HFFc6 (cell line): ENCODE results near the gene TBC1D24. TPM values are rescaled to one million over a fixed set of nuclear protein-coding genes. Genes with fewer than 3 reads are reported as not detected.

Experiments used
- DNase-seq: peaks from one replicate; pipeline ENCODE4 v3.0.0-alpha.2; 2018
- H3K27ac Mint-ChIP-seq: 2 replicates; pipeline ENCODE4 v1.8.0; 2020; ENCODE audit warnings: mild to moderate bottlenecking, mixed read lengths
- H3K27me3 Mint-ChIP-seq: 2 replicates; pipeline ENCODE4 v1.8.0; 2021; ENCODE audit warnings: mild to moderate bottlenecking, moderate library complexity, mixed read lengths; ENCODE audit not compliant: insufficient read depth
- H3K36me3 Mint-ChIP-seq: 2 replicates; pipeline ENCODE4 v1.8.0; 2021; ENCODE audit warnings: low read depth, mixed read lengths
- H3K4me1 Mint-ChIP-seq: 2 replicates; pipeline ENCODE4 v1.8.0; 2020; ENCODE audit warnings: low read depth, mixed read lengths
- H3K4me3 Mint-ChIP-seq: 2 replicates; pipeline ENCODE4 v1.8.0; 2020; ENCODE audit warnings: mild to moderate bottlenecking, moderate library complexity, mixed read lengths
- H3K9me3 Mint-ChIP-seq: 2 replicates; pipeline ENCODE4 v1.8.0; 2020; ENCODE audit warnings: mild to moderate bottlenecking, mixed read lengths
- total RNA-seq, 6 experiments: library from RNA; stranded (reverse); fragmentation: NEBNext Ultra II Directional; extraction: Animal tissue kit (Norgen Biotek cat#: 25700); gene quantifications; 2 replicates in 1 of 6; 3 replicates in 5 of 6; pipeline ENCODE4 v1.2.3, GENCODE V29; 2021
- TF ChIP-seq, protein P1 (sequence below): fragments of 200-600 bp; sonication (generic); IDR thresholded peaks from 2 replicates; pipeline ENCODE4 v1.5.0; 2021; ENCODE audit warnings: antibody characterized with exemption, mild to moderate bottlenecking

The TBC1D24 gene
- total RNA-seq, 6 experiments from 2014 or later, result 15.8 to 30.3 (median 19.0) TPM

DNA sequence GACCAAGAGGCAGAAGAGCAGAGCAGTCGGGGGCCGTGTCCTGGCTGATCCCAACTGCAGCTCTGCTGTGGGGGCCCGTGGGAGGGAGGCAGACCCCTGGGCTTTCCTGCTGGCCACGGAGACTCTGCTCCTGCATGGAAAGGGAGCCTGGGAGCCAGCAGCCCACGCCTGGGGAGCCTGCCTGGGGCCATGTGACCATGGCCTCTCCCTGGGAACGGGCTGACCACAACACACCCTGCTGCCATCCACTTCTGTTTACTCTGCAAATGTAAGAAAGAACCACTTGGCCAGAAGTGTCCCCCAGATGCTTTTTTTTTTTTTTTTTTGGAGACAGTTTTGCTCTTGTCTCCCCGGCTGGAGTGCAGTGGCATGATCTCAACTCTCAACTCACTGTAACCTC lies 17.0 kb upstream of the TBC1D24 start:
- no peak overlapping the region for H3K4me3 Mint-ChIP-seq
- H3K36me3 Mint-ChIP-seq, result peaks cover 6% of the 10 kb centered on the region; the same call in 1 of the 2 replicates

GRCh38 chr16:2458887-2459646 lies 15.9 kb upstream of the TBC1D24 start:
- peak overlapping the region; percentile 88 for H3K4me3 Mint-ChIP-seq
- TF ChIP-seq, protein P1, sequence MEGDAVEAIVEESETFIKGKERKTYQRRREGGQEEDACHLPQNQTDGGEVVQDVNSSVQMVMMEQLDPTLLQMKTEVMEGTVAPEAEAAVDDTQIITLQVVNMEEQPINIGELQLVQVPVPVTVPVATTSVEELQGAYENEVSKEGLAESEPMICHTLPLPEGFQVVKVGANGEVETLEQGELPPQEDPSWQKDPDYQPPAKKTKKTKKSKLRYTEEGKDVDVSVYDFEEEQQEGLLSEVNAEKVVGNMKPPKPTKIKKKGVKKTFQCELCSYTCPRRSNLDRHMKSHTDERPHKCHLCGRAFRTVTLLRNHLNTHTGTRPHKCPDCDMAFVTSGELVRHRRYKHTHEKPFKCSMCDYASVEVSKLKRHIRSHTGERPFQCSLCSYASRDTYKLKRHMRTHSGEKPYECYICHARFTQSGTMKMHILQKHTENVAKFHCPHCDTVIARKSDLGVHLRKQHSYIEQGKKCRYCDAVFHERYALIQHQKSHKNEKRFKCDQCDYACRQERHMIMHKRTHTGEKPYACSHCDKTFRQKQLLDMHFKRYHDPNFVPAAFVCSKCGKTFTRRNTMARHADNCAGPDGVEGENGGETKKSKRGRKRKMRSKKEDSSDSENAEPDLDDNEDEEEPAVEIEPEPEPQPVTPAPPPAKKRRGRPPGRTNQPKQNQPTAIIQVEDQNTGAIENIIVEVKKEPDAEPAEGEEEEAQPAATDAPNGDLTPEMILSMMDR, result no peak
- H3K36me3 Mint-ChIP-seq, result peaks cover under 1% of the 10 kb centered on the region; the same call in 1 of the 2 replicates
- DNase-seq, result no peak
- no peaks in the 10 kb centered on the region for H3K9me3 Mint-ChIP-seq
- H3K27ac Mint-ChIP-seq, result peak overlapping the region; percentile 70
- H3K27me3 Mint-ChIP-seq, result peaks cover 4% of the 10 kb centered on the region
- peaks cover 13% of the 10 kb centered on the region for H3K4me1 Mint-ChIP-seq

More for the DNA sequence above, 17.0 kb upstream of the TBC1D24 start:
- TF ChIP-seq, protein P1, result no peak
- Mint-ChIP-seq H3K27me3 (peaks cover 4% of the 10 kb centered on the region), H3K9me3 (no peaks in the 10 kb centered on the region), H3K27ac (peak overlapping the region; percentile 21; the same call in 1 of the 2 replicates), H3K4me1 (peaks cover 7% of the 10 kb centered on the region)
- no peak for DNase-seq

DNA sequence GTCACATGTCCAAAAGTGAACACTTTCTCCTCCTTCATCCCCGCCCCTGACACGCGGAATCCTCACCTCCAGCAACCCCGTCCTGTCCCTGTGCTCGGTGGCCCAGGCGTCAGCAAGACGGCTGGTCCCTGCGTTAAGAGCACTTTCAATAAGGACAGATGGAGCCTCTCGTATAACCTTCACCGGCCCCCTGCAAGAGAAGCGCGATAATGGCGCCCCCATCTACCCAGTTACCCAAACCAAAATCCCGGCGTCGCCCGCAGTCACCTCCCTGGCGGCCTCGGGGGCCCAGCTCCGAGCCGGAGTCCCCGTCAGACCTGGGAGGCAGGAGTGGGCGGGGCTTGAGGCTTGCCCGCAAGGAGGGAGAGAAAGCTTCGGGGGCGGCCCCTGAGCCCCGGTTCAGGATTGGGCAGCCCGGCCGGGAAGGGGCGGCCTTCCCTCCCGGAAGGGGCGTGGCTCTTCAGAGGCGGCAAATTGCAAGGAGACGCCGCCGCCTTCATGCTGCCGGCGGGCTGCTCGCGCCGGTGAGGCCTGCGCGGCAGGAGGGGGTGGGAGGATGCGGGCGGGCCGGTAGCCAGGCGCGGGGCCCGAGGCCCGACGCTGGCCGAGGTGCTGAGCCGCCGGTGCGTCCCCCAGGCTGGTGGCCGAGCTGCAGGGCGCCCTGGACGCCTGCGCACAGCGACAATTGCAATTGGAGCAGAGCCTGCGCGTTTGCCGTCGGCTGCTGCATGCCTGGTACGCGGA lies 15.1 kb upstream of the TBC1D24 start, which contains the start of gene TEDC2:
Gene TEDC2, plus strand, starts transcription at position 463 of the 744 bp plus-strand sequence. Its CDS starts 36 bp downstream, at position 499.
- Mint-ChIP-seq H3K9me3 (no peaks in the 10 kb centered on the region), H3K4me1 (peaks cover 13% of the 10 kb centered on the region), H3K36me3 (no peaks in the 10 kb centered on the region; the same call in 1 of the 2 replicates), H3K4me3 (peak within 1 kb of the TSS; percentile 88), H3K27me3 (peaks cover 6% of the 10 kb centered on the region), H3K27ac (peak within 1 kb of the TSS; percentile 70)
- peak; percentile 84 for DNase-seq
- TF ChIP-seq, protein P1, result no peak

DNA sequence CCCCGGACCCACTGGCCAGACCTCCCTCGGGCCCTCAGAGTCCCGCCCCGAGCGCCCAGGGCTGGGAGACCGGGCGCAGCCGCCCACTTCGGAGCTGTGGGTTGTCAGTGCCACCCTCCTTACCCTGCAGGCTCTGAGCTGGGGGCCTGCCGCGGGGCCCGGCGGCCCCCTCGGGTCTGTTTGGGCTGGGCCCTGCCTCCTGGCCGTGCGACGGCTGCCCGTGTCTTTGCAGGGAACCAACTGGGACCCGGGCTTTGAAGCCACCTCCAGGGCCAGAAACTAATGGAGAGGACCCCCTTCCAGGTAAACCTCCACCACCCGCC lies 14.6 kb upstream of the TBC1D24 start:
- Mint-ChIP-seq H3K4me1 (peaks cover 13% of the 10 kb centered on the region), H3K27ac (no peak overlapping the region), H3K9me3 (no peaks in the 10 kb centered on the region)

DNA sequence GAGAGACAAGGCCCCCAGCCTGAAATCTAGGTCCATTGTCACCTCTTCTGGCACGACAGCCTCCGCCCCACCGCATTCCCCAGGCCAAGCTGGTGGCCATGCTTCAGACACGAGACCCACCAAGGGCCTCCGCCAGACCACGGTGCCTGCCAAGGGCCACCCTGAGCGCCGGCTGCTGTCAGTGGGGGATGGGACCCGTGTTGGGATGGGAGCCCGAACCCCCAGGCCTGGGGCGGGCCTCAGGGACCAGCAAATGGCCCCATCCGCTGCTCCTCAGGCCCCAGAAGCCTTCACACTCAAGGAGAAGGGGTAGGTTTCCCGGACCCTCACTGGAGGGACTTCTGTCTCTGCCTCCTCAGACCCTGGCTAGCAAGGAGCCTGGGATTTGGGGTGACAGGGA lies 14.0 kb upstream of the TBC1D24 start:
- H3K4me1 Mint-ChIP-seq, result peaks cover 13% of the 10 kb centered on the region
- TF ChIP-seq, protein P1, result no peak
- no peak for DNase-seq
- H3K27ac Mint-ChIP-seq, result no peak overlapping the region
- no peaks in the 10 kb centered on the region for H3K9me3 Mint-ChIP-seq
- no peaks in the 10 kb centered on the region for H3K36me3 Mint-ChIP-seq
- H3K4me3 Mint-ChIP-seq, result peak overlapping the region; percentile 62
- H3K27me3 Mint-ChIP-seq, result peaks cover 7% of the 10 kb centered on the region

More for the DNA sequence above, 14.6 kb upstream of the TBC1D24 start:
- Mint-ChIP-seq H3K4me3 (peak overlapping the region; percentile 88; the same call in 1 of the 2 replicates), H3K36me3 (no peaks in the 10 kb centered on the region; the same call in 1 of the 2 replicates), H3K27me3 (peaks cover 7% of the 10 kb centered on the region)
- TF ChIP-seq, protein P1, result no peak
- DNase-seq, result no peak
